Fibroblast of gingiva (primary cell): Measurements from ENCODE around the gene ARHGEF17.
A peak's percentile ranks its signal among the peaks of the same experiment; 100 is the strongest.

Experiments
- DNase-seq: peaks from one replicate; pipeline ENCODE4 v3.0.0-alpha.2; 2011; ENCODE audit warnings: low read depth

ARHGEF17 gene

DNA sequence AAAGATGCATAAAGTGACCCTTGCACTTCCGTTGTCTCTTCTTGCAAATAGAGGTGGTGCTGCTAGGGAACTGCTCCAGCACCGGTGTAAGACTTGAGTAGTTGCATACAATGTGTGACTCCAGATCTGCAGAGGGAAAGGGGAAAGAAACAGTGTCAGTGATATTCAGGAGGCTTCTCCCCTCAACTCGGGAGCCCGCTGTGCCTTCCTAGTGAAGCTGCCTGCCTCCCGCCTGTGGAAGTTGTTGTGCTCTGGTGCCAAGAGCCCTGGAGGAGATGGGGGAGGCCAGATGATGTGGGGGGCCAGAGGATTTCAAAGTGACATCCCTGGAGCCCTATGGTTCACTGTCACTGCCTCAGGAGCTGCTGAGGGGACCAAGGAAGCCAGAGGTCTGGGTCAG is 98.5 kb downstream of the ARHGEF17 start:
- no peak for DNase-seq

DNA sequence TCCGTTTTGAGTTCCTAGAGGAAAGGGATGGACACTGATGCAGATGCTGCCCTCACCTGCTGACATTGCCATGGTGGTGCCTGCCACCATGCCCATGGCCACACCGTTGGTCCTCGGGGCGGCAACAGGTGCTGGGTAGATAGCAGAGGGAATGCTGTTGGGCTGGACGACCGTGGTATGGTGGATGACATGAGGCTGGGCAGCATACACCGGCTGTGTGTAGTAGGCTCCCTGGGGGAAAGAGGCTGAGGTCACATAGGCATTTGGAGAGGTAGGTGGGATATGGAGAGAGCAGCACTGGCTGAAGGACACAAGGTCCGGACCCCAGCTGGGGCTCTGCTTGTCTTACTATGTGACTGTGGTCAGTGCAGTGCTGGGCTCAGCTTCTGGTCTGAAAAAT is 101.4 kb downstream of the ARHGEF17 start:
- DNase-seq, result no peak

DNA sequence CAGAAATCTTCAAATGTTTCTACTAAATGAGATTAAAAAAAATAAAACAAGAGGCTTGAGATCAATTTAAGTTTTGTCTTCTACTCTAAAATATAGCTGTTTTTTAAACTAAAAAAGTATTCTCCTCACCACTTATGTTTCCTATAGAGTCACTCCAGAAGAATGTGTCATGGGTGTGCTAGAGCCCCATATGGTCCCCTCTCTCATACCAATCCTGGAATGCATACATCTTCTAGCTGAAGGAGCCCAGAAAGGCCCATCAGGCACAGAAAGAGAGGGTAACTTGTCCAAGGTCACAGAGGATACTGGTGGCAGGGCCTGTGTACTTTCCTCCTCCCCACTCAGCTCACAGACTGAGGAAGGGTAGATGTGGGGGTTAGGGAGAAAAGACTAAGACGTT is 102.6 kb downstream of the ARHGEF17 start:
- DNase-seq, result no peak

DNA sequence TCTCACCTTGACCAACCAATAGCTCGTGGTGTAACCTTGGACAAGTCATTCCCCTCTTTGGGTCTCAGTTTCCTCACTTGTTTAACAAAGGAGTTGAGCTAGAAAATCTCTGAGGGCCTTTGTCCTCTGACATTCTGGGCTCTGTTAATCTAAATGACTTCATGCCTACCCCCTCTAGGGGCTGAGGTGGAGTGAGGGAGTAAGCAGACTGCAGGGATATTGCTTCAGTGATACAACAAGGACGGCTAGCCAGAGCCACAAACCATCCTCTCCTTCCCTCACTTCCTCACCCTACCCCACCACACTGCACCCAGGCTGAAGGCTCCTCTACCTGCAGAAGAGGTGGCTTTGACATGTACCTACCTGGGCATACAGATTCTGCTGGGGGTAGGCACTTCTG is 103.0 kb downstream of the ARHGEF17 start:
- DNase-seq, result no peak

DNA sequence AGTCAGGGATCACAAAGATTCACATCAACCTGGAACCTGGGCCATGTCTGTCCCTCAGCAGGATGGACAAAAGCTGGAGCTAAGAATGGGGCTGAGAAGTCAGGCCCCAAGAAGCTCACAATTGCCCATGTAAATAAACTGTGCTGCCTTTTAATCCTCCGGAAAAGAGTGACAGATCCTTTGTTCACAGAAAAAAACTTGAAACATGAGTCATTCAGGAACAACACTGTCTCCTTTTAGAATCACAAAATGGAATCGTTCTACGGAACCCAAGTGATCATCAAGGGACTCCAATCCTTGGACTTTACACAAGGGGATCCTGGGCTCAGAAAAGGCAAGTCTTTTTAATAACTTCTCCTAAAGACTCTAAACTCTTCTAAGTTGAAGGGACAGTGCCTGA is 104.2 kb downstream of the ARHGEF17 start:
- DNase-seq, result no peak

DNA sequence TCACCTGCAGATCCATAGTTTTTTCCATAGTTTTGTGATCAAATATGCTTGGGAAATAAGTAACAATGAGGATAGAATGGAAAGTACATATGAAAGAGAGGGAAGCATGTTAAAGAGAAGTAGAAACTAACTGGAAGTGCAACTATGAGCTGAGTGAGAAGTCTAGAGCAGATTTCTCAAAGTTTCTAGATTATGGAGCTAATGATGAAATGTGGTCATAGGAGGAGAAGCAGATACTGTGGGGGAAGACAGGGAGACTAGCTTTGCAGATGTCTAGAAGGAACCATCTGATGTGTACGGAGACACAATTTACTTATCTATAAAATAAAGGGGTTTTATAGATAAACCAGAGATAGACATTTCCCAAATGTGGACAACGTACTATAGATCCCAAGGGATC is 105.2 kb downstream of the ARHGEF17 start:
- DNase-seq, result no peak

DNA sequence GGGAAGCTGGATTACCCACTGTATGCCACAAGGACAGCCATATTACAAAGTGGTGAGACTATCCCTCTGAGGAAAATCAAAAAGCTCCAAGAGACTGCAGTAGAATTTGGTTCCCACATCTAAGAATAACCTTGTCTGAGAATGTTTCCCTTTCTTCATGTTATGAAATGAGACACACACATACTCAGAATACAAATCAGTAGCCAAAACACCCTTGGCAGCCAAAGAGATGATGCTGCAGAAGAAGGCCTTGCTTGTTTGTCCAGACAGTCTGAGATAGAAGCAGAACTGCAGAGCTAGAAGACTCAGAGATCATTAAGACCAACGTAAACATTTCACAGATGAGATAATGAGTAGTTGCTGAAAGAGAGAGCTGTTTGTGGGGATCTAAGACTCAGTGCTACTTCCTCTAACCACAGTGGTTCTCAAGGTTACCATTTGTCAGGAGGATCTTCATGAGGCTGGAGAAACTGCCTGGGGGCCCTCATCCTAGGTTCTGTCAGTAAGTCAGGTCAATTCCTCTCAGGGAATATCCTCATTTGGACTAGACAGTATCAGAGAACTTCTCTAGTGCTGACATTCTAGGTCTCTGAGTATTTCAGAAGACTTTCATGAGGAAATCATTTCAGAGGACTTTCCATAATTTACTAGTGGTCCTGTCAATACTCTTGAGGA is 107.0 kb downstream of the ARHGEF17 start:
- peak; percentile 68 for DNase-seq

DNA sequence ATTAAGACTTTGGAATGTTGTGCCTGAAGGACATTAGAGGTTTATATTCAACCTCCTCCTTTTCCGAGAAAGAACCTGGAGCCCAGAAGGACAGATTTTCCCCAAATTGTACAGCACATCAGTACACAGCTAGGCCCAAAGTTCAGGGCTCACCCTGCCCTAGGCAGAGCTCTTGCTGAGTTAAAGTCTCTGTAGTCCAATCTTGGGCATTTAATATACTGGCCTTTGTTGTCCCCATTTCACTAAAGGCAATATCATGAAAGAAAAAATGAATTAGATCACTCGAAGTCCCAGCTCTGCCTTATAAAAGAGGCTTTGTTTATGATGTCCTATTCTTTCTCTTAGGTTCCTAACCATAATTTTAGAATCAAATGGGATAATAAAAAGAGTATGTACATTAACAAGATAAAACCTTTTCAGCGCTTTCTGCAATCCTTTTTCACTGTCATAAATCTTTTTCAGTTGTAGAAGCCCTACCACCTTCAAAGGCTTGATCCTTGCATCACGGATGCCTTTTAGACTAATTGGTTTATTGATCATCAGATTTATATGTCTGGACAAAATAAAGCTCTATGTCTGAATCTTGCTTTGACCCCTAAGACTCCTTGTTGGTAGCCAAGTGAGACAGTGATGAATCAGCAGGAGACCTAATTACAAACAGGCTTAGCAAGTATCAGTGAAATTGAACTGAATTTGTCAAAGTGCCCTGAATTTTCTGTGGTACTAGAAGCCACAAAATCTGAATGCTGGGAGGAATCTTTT is 108.0 kb downstream of the ARHGEF17 start:
- peak; percentile 65 for DNase-seq

DNA sequence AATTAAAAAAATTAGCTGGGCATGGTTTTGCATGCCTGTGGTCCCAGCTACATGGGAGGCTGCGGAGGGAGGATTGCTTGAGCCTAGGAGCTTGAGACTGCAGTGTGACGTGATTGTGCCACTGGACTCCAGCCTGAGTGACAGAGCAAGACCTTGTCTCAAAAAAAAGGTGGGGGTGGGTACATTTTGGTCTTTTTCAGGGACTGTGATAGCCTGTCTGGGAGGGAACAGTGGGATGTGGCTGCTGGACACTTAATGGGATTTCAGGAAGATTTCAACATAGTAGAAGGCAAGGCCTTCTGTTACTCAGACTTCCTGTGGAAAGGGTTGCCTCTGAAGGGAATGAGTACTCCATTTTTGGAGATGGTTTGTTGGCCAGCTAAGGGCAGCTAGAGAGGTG is 108.7 kb downstream of the ARHGEF17 start:
- DNase-seq, result peak; percentile 39
